Measurements from ENCODE around the gene FERMT1.
A peak's percentile ranks its signal among the peaks of the same experiment; 100 is the strongest.

The FERMT1 gene

DNA sequence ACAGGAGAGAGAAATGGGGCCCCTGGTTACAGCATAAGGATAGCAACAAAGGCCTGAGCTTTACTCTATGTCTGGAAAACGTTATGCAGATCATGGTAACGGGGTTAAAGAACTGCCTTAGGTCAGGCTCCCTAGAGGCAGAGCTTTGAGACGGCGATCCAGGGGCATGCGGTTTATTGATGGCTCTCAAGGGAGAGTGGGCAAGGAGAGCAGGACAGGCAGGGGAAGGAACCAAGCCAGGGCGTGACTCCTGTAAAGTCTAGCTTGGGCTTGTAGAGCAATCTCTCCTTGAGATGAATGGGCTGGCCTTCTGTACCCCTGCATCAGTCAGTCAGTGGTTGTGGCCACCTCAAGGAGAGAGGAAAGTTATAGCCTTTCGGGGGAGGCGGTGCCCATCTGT is 12.5 kb upstream of the FERMT1 start:
- Histone ChIP-seq H3K4me3 (ENCODE audit: low read length) (no peak overlapping the region), H3K4me1 (ENCODE audit: control insufficient read depth, insufficient read depth, low read length) (no peaks in the 10 kb centered on the region), H3K36me3 (ENCODE audit: insufficient read depth, low read length) (no peaks in the 10 kb centered on the region), H3K9ac (ENCODE audit: low read depth, low read length) (no peak overlapping the region), H3K4me2 (ENCODE audit: low read length) (no peak overlapping the region), H3K9me3 (replicated peaks; ENCODE audit: low read length) (no peaks in the 10 kb centered on the region), H3K27me3 (ENCODE audit: control insufficient read depth, insufficient read depth, low read length) (peaks cover 39% of the 10 kb centered on the region)

DNA sequence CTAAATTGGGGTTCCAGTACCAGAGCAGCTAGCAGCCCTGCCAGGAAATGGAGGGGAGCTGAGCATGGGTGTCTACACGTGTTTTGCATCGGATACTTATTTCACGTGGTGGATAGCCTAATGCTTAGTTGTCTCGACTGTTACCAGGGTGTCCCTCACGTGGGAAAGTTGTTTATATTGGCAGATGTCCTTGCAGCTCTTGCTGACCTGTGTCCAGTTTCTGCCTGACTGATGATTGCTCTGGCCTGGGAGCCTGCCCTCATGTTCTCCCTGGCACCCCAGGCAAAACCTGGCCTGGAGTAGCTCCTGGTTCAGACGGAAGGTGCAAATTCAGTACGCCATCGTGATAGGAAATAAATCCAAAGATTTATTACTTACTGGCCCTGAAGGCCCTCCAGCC is 11.8 kb upstream of the FERMT1 start:
- Histone ChIP-seq H3K4me3 (ENCODE audit: low read length) (no peak overlapping the region), H3K4me1 (ENCODE audit: control insufficient read depth, insufficient read depth, low read length) (no peaks in the 10 kb centered on the region), H3K4me2 (ENCODE audit: low read length) (no peak overlapping the region), H3K9me3 (replicated peaks; ENCODE audit: low read length) (no peaks in the 10 kb centered on the region), H3K36me3 (ENCODE audit: insufficient read depth, low read length) (no peaks in the 10 kb centered on the region), H3K9ac (ENCODE audit: low read depth, low read length) (no peak overlapping the region), H3K27me3 (ENCODE audit: control insufficient read depth, insufficient read depth, low read length) (peaks cover 43% of the 10 kb centered on the region)

DNA sequence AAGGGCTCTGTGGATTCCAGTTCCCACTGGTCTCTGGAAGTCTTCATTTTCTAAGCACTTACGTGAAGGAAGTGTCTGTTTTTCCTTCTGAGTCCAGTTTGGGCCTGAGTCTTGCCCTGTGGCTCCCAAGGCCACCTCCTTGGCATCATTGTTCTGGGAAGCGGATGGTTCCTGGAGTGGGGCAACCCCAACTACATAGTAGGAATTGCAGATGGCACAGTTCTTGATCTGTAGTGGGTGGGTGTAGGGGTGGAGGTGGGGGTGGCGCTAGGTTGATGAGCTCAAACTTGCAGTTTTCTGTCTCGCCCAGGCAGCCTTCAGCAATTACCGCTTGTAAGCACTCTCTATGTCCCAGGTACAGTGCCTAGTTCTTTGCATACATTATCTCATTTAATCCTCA is 7.2 kb upstream of the FERMT1 start:
- Histone ChIP-seq H3K4me3 (ENCODE audit: low read length) (no peak overlapping the region), H3K9me3 (replicated peaks; ENCODE audit: low read length) (no peaks in the 10 kb centered on the region), H3K4me1 (ENCODE audit: control insufficient read depth, insufficient read depth, low read length) (no peaks in the 10 kb centered on the region), H3K27me3 (ENCODE audit: control insufficient read depth, insufficient read depth, low read length) (peaks cover 37% of the 10 kb centered on the region), H3K4me2 (ENCODE audit: low read length) (no peak overlapping the region), H3K36me3 (ENCODE audit: insufficient read depth, low read length) (no peaks in the 10 kb centered on the region), H3K9ac (ENCODE audit: low read depth, low read length) (no peak overlapping the region)

DNA sequence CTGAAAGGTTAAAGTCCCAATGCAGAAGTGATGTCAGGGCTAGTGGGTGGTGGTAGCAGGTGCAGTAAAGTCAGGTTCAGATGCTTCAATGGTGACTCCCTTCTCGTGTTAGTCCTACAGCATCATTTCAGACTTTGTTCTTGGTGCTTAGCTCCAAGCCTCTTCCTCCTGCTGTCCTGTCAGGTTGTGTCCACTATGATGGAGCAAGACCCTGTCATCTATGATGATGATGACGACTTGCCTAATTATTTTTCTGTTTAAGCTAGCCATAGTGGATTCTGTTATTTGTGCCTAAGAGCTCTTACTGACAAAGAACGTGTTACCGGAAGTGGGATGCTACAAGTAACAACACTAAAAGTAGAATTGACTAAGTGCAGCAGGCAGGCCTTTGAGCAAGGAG is 5.0 kb upstream of the FERMT1 start:
- H3K27me3 ChIP-seq (ENCODE audit: control insufficient read depth, insufficient read depth, low read length): peaks cover 24% of the 10 kb centered on the region
- H3K4me2 ChIP-seq (ENCODE audit: low read length): no peak overlapping the region
- H3K9ac ChIP-seq (ENCODE audit: low read depth, low read length): no peak overlapping the region
- H3K9me3 ChIP-seq (replicated peaks; ENCODE audit: low read length): no peaks in the 10 kb centered on the region
- no peak overlapping the region for H3K4me3 ChIP-seq (ENCODE audit: low read length)
- H3K36me3 ChIP-seq (ENCODE audit: insufficient read depth, low read length): no peaks in the 10 kb centered on the region
- H3K4me1 ChIP-seq (ENCODE audit: control insufficient read depth, insufficient read depth, low read length): peaks cover 6% of the 10 kb centered on the region

DNA sequence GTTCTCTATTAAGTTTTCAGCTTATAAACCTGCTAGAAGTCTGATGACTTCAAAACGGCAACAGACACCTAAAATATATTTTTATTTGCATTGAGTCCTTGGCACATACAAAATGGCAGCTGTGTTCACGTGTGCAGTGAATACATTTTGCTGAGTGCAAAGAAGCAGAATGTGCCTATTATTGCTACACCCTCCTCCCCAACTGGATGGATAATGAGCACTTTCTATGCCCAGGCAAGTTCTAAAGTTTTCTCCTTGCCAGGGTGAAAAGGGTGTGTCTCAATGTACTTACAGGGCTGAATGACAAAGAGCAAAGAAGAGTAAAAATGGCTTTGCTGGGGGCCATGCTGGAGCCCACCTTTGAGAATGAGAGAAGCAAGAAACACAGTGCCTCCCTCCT is 4.0 kb upstream of the FERMT1 start:
- Histone ChIP-seq H3K9ac (ENCODE audit: low read depth, low read length) (no peak overlapping the region), H3K9me3 (replicated peaks; ENCODE audit: low read length) (no peaks in the 10 kb centered on the region), H3K27me3 (ENCODE audit: control insufficient read depth, insufficient read depth, low read length) (peaks cover 23% of the 10 kb centered on the region), H3K4me1 (ENCODE audit: control insufficient read depth, insufficient read depth, low read length) (peaks cover 14% of the 10 kb centered on the region), H3K4me3 (ENCODE audit: low read length) (no peak overlapping the region), H3K36me3 (ENCODE audit: insufficient read depth, low read length) (no peaks in the 10 kb centered on the region), H3K4me2 (ENCODE audit: low read length) (no peak overlapping the region)

DNA sequence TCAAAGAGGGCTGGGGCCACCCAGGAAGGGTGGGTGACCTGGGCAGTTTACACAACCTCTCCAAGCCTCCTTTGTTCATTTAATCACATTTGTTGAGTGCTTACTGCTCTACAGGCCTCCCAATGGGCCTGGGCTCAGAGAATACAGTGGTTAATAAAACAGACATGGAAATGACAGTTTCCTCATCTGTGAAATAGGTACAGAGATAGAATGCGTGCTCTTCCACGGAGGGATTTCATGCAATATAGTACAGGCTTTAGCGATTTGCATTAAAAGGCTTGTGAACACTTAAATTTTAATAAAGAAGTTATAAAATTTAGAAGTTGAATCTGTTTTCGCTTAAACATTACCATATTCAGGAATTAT is 802 bp upstream of the FERMT1 start:
- Histone ChIP-seq H3K9ac (ENCODE audit: low read depth, low read length) (peak overlapping the region; percentile 72), H3K27me3 (ENCODE audit: control insufficient read depth, insufficient read depth, low read length) (peaks cover 4% of the 10 kb centered on the region), H3K4me3 (ENCODE audit: low read length) (peak overlapping the region; percentile 75), H3K4me1 (ENCODE audit: control insufficient read depth, insufficient read depth, low read length) (peaks cover 14% of the 10 kb centered on the region), H3K36me3 (ENCODE audit: insufficient read depth, low read length) (no peaks in the 10 kb centered on the region), H3K4me2 (ENCODE audit: low read length) (peak overlapping the region; percentile 93), H3K9me3 (replicated peaks; ENCODE audit: low read length) (no peaks in the 10 kb centered on the region)

DNA sequence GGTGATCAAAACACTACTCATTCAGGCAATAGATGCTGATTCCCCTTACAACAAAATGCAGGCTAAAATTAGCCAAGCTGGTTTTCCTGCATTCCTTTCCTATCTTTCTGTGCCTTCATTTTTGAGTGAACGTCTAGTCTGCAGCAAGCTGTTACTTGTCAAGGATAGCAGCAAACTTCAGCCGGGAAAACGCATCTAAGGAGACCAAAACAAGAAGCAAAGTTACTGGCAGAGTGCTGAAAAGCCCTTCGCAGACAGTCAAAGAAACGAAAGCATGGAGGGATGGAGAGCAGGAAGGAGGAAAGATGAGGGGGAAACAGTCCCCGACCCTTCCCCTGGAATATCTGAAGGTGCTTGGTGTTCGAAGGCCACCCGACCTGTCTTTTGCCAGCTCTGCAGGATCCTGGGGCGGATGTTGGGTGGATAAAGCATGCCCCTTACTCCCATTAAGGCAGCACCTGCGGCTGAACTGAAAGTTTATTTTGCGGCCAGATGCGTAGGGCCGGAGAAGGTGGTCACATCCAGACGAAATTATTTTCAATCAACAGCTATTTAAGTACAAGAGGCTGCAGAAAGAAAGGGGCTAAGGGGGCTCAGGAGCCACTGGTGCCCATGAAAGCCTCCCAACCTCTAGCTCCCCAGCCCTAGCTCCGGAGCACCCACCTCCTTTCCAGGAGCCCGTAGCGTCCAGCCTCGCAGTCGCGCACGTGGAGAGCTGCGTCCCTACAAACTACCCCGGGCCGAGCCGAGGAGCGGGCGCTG is 538 bp downstream of the FERMT1 start:
- peak overlapping the region; percentile 93 for H3K4me2 ChIP-seq (ENCODE audit: low read length)
- H3K9me3 ChIP-seq (replicated peaks; ENCODE audit: low read length): no peaks in the 10 kb centered on the region
- no peaks in the 10 kb centered on the region for H3K36me3 ChIP-seq (ENCODE audit: insufficient read depth, low read length)
- peak overlapping the region; percentile 72 for H3K9ac ChIP-seq (ENCODE audit: low read depth, low read length)
- H3K27me3 ChIP-seq (ENCODE audit: control insufficient read depth, insufficient read depth, low read length): peaks cover 4% of the 10 kb centered on the region
- peaks cover 14% of the 10 kb centered on the region for H3K4me1 ChIP-seq (ENCODE audit: control insufficient read depth, insufficient read depth, low read length)
- H3K4me3 ChIP-seq (ENCODE audit: low read length): peak overlapping the region; percentile 75

DNA sequence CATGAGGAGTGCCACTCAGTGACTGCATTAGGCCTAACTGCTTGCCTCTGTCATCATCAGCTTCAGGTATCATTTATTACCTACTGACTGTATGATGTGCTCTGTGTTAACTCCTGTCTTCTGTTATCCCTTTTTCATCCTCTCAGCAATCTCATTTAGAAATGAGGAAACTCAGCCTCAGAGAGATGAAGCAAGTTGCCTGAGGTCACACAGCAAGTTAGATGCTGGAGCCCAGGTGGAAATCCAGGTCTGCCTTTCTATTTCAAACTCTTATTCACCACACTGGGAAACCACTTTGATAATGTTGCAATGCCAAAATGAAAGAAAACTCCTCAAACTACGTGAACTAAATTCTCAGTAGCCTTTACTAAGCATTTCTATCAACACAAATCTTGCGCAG is 1.3 kb downstream of the FERMT1 start:
- H3K4me3 ChIP-seq (ENCODE audit: low read length): no peak overlapping the region
- no peaks in the 10 kb centered on the region for H3K9me3 ChIP-seq (replicated peaks; ENCODE audit: low read length)
- H3K36me3 ChIP-seq (ENCODE audit: insufficient read depth, low read length): no peaks in the 10 kb centered on the region
- H3K4me2 ChIP-seq (ENCODE audit: low read length): no peak overlapping the region
- H3K9ac ChIP-seq (ENCODE audit: low read depth, low read length): no peak overlapping the region
- H3K27me3 ChIP-seq (ENCODE audit: control insufficient read depth, insufficient read depth, low read length): no peaks in the 10 kb centered on the region
- peaks cover 14% of the 10 kb centered on the region for H3K4me1 ChIP-seq (ENCODE audit: control insufficient read depth, insufficient read depth, low read length)

DNA sequence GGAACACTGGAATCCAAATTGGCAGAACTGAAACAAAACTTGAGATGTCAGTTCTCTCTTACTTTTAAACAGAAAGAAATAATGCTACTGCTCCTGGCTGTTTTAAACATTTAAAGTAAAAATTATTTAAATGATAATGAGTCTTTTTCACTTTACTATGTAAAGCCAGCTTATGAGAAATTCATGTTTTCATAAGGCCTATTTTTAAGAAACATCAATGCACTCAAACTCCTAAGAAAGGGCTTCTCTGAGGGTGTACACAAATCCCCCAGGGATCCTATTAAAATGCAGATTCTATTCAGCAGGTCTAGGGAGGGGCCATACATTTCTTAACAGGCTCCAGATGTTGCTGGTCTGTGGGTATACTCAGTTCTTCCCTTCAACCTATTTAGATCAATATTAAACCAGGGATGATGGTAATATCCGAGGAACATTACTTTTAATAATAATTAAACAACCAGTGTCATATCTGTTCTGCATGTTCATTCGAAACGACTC is 2.3 kb downstream of the FERMT1 start:
- H3K9ac ChIP-seq (ENCODE audit: low read depth, low read length): no peak overlapping the region
- no peak overlapping the region for H3K4me3 ChIP-seq (ENCODE audit: low read length)
- no peak overlapping the region for H3K4me2 ChIP-seq (ENCODE audit: low read length)
- H3K4me1 ChIP-seq (ENCODE audit: control insufficient read depth, insufficient read depth, low read length): peaks cover 14% of the 10 kb centered on the region
- no peaks in the 10 kb centered on the region for H3K27me3 ChIP-seq (ENCODE audit: control insufficient read depth, insufficient read depth, low read length)
- H3K36me3 ChIP-seq (ENCODE audit: insufficient read depth, low read length): no peaks in the 10 kb centered on the region
- H3K9me3 ChIP-seq (replicated peaks; ENCODE audit: low read length): no peaks in the 10 kb centered on the region

DNA sequence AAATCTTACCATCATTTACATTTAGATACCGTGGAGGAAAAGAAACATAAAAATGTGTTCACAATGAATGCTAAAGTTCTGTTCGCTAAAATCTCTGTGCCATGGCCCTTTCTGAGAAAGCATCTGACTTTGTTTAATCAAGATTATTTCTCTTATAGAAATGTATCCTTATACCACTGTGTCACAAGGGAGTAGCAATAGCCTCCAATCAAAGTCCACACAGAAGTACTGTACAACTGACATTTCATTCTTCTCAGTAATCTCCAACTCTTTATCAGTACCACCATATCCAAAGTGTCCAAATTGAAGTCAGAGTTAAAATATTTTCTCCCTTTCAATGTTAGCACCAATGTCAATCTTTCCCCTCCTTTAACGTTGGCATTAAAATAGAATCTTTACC is 6.1 kb downstream of the FERMT1 start:
- Histone ChIP-seq H3K4me2 (ENCODE audit: low read length) (no peak overlapping the region), H3K4me1 (ENCODE audit: control insufficient read depth, insufficient read depth, low read length) (no peaks in the 10 kb centered on the region), H3K9me3 (replicated peaks; ENCODE audit: low read length) (no peaks in the 10 kb centered on the region), H3K4me3 (ENCODE audit: low read length) (no peak overlapping the region), H3K27me3 (ENCODE audit: control insufficient read depth, insufficient read depth, low read length) (no peaks in the 10 kb centered on the region), H3K36me3 (ENCODE audit: insufficient read depth, low read length) (no peaks in the 10 kb centered on the region), H3K9ac (ENCODE audit: low read depth, low read length) (no peak overlapping the region)

DNA sequence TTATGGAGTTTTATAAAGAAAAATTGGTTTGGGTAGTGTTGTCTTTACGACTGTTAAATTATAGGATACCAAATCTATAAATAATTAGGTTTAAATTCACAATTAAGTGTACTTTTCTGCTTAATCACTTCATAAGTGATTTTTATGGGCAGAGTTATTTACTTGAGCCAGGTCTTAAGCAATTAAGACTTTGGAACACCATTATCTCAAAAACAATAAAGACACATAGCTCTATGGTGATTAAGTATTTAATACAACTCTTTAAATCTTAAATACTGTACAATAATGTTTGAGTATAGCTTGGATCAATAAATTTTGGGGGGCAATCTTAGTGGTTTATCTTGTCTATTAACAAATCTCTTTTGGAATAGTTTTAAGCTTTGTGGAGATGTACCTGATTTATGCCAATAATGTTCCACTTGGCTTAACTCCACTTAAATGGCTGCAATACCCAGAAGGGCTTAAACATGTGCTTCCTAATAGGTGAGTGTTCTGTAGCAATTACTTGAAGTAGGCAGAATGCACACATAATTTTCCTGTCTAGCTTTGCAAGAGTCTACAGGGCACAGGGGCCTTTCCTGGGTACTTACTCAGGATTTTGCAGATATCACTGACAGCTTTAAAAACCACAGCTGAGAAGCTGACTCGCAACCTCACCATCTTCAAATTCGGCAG is 7.5 kb downstream of the FERMT1 start:
- no peaks in the 10 kb centered on the region for H3K9me3 ChIP-seq (replicated peaks; ENCODE audit: low read length)
- H3K9ac ChIP-seq (ENCODE audit: low read depth, low read length): no peak overlapping the region
- no peak overlapping the region for H3K4me3 ChIP-seq (ENCODE audit: low read length)
- no peaks in the 10 kb centered on the region for H3K36me3 ChIP-seq (ENCODE audit: insufficient read depth, low read length)
- H3K4me1 ChIP-seq (ENCODE audit: control insufficient read depth, insufficient read depth, low read length): no peaks in the 10 kb centered on the region
- no peaks in the 10 kb centered on the region for H3K27me3 ChIP-seq (ENCODE audit: control insufficient read depth, insufficient read depth, low read length)
- H3K4me2 ChIP-seq (ENCODE audit: low read length): no peak overlapping the region

DNA sequence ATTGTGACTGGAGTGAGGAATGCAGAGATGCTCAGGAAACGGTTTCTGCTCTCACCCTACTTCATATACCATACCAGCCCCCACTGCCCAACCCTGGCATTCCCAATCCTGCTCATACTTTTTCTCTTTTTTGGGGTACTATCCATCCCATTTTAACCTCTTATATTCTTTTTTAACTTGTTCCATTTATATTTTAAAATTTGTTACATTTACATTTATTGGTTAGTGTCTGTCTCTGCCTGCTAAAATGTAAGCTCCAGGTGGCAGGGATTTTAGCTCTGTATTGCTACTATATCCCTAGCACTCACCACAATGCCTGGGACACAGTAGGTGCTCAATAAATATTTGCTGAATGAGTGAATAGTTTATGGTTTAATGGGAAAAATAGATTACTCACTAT is 8.1 kb downstream of the FERMT1 start:
- no peaks in the 10 kb centered on the region for H3K36me3 ChIP-seq (ENCODE audit: insufficient read depth, low read length)
- no peak overlapping the region for H3K4me2 ChIP-seq (ENCODE audit: low read length)
- no peaks in the 10 kb centered on the region for H3K4me1 ChIP-seq (ENCODE audit: control insufficient read depth, insufficient read depth, low read length)
- no peaks in the 10 kb centered on the region for H3K27me3 ChIP-seq (ENCODE audit: control insufficient read depth, insufficient read depth, low read length)
- no peak overlapping the region for H3K4me3 ChIP-seq (ENCODE audit: low read length)
- no peaks in the 10 kb centered on the region for H3K9me3 ChIP-seq (replicated peaks; ENCODE audit: low read length)
- no peak overlapping the region for H3K9ac ChIP-seq (ENCODE audit: low read depth, low read length)
